Hepatocyte (in vitro differentiated cells): ENCODE data around the gene STRN.

Source experiments
- CTCF ChIP-seq: fragments of 200-600 bp; sonication (generic); IDR thresholded peaks from 2 replicates; pipeline ENCODE4 v1.5.1; 2016; ENCODE audit warnings: antibody characterized with exemption, mild to moderate bottlenecking; ENCODE audit not compliant: poor library complexity
- EZH2 ChIP-seq: fragments of 200-600 bp; sonication (generic); IDR thresholded peaks from 2 replicates; pipeline ENCODE4 v1.6.1; 2016; ENCODE audit warnings: antibody characterized with exemption, mild to moderate bottlenecking, borderline replicate concordance
- EZH2phosphoT487 ChIP-seq: fragments of 200-600 bp; sonication (generic); IDR thresholded peaks from one replicate; pipeline ENCODE4 v1.6.1; 2018; ENCODE audit warnings: antibody characterized with exemption, mild to moderate bottlenecking, low read depth, moderate library complexity; ENCODE audit not compliant: unreplicated experiment, severe bottlenecking

DNA sequence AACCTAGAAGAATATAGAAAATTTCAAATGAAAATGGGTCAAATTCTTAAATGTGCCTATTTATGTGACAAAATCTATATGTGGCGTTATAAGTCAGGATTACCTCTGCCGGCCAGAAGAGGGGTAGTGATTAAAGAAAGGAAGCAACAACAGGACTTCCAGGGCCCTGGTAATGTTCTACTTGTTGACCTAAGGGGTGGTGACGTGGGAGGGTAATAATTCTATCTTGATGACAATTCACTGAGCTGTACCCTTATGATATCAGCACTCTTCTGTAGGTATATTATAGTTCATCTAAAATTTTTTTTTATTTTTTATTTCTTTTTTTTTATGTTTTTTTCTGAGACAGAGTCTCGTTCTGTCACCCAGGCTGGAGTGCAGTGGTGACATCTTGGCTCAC, 87.9 kb downstream of the STRN start:
- TF ChIP-seq CTCF (no peak), EZH2phosphoT487 (no peak), EZH2 (no peak)
